Measurements from ENCODE around the gene ZNF107.

Gene ZNF107

GRCh38 chr7:64665980-64666662 is at the start of gene ZNF107:
Gene ZNF107, plus strand, starts transcription at chr7:64666133. Its CDS starts 150 bp downstream, at chr7:64666283.
- peak; percentile 92 for DNase-seq

GRCh38 chr7:64618785-64619456 is 47.0 kb upstream of the ZNF107 start:
- DNase-seq, result peak; percentile 64

- no peak for DNase-seq
Observed at GRCh38 chr7:64619705-64620104, 46.2 kb upstream of the ZNF107 start.

DNA sequence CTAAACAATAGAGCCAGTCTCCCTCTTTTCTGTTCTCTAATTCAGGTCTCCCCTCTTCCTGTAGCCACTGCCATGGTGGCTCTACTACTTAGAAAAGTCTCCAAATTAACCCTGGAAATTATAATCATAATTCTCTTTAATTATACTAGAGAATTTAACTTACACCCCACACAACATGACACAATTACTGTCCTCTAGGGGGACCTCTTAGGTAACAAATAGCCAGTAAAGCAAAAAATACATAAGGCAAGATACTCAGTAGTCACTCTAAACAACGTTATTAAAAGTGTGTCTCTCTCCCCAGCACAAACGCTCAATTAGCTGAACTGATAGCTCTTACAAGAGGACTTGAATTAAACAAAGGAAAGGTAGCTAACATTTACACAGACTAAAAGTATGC is 44.3 kb upstream of the ZNF107 start:
- DNase-seq, result no peak

DNA sequence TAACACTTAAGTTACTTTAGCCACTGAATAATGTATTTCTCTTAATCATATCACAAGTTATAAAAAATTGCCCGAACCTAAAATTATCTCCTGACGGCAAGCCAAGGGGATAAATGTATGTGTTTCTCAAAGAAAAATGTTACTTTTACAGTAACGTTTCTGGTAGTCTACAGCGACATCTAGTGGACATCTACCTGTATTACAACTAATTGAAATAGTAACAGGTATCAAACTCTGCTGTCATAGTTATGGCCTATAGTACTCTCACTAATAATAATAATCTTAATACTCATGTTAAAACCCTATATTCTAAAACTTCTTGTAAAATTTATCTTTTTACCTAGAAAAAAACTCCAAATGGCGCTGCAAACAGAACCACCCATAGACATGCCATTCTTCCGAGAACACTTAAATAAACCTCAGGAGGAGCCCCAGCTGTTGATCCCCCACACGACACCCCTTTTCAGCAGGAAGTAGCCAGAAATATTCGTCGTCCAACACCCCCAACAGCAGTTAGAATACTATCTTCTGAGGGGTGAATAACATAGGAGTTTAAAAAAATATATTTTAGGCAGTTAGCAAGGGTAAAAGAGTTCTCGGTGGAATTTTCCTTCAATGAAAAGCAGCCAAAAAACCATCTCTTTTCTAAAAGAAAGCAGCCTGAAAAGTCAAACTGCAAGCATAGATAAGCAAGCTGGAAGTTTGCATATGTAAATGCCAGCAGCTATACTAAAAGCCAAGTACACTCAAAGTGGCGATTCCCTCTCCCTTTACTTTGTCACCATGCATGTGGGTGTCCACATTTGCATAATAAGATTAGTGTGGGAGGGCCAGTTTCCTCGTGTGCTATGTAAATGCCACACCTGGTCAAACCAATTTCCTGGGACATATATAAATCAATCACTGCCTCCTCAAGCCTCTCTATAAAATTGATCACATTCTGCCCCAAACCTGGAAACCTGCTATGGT is 40.5 kb upstream of the ZNF107 start:
- DNase-seq, result no peak

- DNase-seq, result no peak
Observed at GRCh38 chr7:64626083-64626469, 39.9 kb upstream of the ZNF107 start.

- DNase-seq, result no peak
Observed at GRCh38 chr7:64626557-64626956, 39.4 kb upstream of the ZNF107 start.

DNA sequence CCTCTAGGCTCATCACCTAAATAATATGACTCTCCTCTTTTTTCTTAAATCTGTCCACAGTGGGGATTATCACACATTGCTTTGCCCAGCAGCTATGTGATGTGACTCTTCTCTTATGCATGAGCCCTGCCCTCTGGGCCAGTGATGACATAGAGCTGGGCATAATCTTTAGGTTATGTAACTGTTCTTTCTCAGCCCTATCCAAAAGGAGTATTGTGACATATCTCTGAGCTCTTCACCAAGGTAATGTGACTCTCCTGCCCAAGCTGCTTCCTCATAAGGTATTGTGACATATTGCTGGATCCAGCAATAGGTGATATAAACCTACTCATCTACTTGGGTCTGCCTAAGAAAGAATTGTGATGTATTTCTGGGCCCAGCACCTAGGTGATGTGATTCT is 37.7 kb upstream of the ZNF107 start:
- DNase-seq, result no peak

GRCh38 chr7:64628721-64629120 is 37.2 kb upstream of the ZNF107 start:
- DNase-seq, result no peak

DNA sequence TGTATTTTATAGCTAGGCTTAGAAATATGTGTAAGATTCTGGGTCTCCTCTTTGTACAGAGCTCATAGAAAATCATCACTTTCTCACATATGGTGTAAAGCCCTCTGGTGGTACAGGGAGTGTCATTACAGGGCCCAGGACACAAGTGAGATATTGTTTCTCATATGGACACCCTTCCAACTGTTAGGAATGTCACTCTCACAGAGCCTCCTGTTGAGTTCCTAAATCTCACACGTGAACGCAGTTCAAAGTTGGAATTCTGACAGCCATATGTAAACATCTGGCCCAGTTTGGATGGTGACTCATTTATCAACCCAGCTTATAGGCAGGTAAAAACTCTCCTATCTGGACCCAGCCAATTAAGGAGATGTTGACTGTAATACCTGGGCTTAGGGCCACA is 35.4 kb upstream of the ZNF107 start:
- DNase-seq, result peak; percentile 10

DNA sequence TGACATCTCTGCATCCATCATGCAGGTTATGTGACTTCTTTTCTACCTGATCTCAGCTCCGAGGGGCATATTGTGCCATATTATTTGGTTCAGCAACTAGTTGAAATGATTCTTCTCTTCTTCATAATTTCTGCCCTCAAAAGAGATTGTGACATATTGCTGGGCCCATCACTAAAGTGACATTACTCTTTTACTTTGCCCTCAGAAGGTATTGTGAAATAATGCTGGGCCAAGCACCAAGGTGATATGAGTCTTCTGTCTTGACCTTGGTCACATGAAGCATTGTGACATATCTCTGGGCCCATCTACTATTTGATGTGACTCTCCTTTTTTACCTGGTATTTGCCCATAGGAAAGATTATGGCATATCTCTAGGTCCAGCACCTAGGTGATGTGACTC is 33.9 kb upstream of the ZNF107 start:
- no peak for DNase-seq

GRCh38 chr7:64633401-64633800 is 32.5 kb upstream of the ZNF107 start:
- DNase-seq, result no peak

- no peak for DNase-seq
Observed at GRCh38 chr7:64634406-64635062, 31.4 kb upstream of the ZNF107 start.

GRCh38 chr7:64636386-64636785 is 29.5 kb upstream of the ZNF107 start:
- no peak for DNase-seq

- no peak for DNase-seq
Observed at GRCh38 chr7:64637521-64638445, 28.1 kb upstream of the ZNF107 start.

GRCh38 chr7:64638822-64639221 is 27.1 kb upstream of the ZNF107 start:
- DNase-seq, result no peak

DNA sequence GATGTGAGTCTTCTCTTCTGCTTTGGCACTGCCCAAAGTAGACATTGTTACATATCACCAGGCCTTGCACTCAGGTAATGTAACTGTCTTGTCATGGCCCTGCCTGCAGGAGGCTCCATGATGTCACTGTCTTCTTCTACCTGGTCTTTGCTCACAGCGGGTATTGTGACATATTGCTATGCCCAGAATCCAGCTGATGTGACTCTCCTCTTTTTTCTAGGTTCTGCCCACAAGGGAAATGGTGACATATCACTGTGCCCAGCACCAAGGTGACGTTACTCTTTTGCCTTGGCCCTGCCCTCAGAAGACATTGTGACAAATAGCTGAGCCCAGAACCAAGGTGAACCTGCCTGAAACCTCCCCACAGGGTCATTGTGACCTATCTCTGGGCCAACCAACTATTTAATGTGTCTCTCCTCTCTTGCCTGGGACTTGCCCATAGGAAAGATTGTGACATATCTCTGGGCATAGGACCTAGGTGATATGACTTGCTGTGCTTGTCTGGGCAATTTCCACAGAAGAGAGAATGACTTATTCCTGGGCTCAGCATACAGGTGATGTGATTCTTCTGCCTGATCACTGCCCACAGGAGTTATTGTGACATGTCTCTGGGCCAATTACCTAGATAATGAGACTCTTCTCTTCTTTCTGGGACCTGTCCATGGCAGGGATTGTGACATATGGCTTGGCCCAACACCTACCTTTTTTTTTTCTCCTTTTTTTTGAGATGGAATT is 26.5 kb upstream of the ZNF107 start:
- DNase-seq, result no peak

- DNase-seq, result no peak
Observed at GRCh38 chr7:64640504-64640903, 25.4 kb upstream of the ZNF107 start.

- DNase-seq, result no peak
Observed at GRCh38 chr7:64642046-64642445, 23.9 kb upstream of the ZNF107 start.

DNA sequence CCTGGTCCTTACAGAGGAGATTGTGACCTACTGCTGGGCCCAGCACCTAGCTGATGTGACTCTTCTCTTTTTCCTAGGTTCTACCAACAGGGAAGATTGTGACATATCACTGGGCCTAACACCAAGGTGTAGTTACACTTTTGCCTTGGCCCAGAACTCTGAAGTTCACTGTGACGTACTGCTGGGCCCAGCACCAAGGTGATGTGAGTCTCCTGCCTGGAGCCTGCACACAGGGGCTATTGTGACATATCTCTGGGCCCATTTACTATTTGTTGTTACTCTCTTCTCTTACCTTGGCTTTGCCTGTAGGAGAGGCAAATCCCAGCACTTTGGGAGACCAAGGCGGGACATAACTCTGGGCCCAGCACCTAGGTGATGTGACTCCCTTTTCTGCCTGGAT is 23.1 kb upstream of the ZNF107 start:
- no peak for DNase-seq

- DNase-seq, result no peak
Observed at GRCh38 chr7:64643566-64643965, 22.4 kb upstream of the ZNF107 start.

Measured in NCI-H2227 treated with DMSO at 0.1 percent for 48 hours (cell line).